OCI-LY7 (cell line): ENCODE measurements around the gene IQCB1. TPM values are rescaled to one million over a fixed set of nuclear protein-coding genes. Genes with fewer than 3 reads are reported as not detected.
A peak's percentile ranks its signal among the peaks of the same experiment; 100 is the strongest.

Source experiments
- BruUV-seq: library from RNA; stranded (reverse); fragments of 400-500 nt; replicated peaks from 2 replicates; lab custom pipeline; 2021; lab: Mats Ljungman, UMichigan
- CTCF ChIA-PET: fragments of 300-600 bp; sonication (Branson Sonifier 250); formaldehyde crosslinking; loops from one replicate; lab custom pipeline; 2022; ENCODE audit warnings: antibody characterized with exemption; ENCODE audit not compliant: unreplicated experiment; lab: Charles Lee
- POLR2A ChIA-PET: fragments of 300-600 bp; sonication (Branson Sonifier 250); formaldehyde crosslinking; loops from one replicate; lab custom pipeline; 2022; ENCODE audit warnings: antibody characterized with exemption; lab: Charles Lee
- DNase-seq: peaks from one replicate; pipeline ENCODE4 v3.0.0-alpha.2; 2015; ENCODE audit warnings: low spot score
- H2AFZ ChIP-seq: fragments of 200-600 bp; sonication (generic), shearing (Covaris generic); 2 replicates; pipeline ENCODE4 v1.6.1; 2014; ENCODE audit warnings: mild to moderate bottlenecking, antibody characterized with exemption, low read length, moderate library complexity
- H3K27ac ChIP-seq: fragments of 200-600 bp; sonication (generic); 2 replicates; pipeline ENCODE4 v1.5.1; 2014; ENCODE audit warnings: mixed run types, low read depth, mild to moderate bottlenecking, moderate library complexity, low read length, inconsistent platforms; ENCODE audit not compliant: poor library complexity, severe bottlenecking
- H3K36me3 ChIP-seq: fragments of 200-600 bp; sonication (generic); 2 replicates; pipeline ENCODE4 v1.6.1; 2014; ENCODE audit warnings: mild to moderate bottlenecking, antibody characterized with exemption, low read length, moderate library complexity, mixed read lengths; ENCODE audit not compliant: insufficient read depth
- H3K4me1 ChIP-seq: fragments of 200-600 bp; sonication (generic); 2 replicates; pipeline ENCODE4 v1.5.1; 2014; ENCODE audit warnings: mild to moderate bottlenecking, low read length; ENCODE audit not compliant: insufficient read depth, poor library complexity, severe bottlenecking
- H3K4me2 ChIP-seq: fragments of 200-600 bp; sonication (generic); 2 replicates; pipeline ENCODE4 v1.6.1; 2014; ENCODE audit warnings: mild to moderate bottlenecking, low read length
- H3K4me3 ChIP-seq: fragments of 200-600 bp; sonication (generic); 2 replicates; pipeline ENCODE4 v1.5.1; 2014; ENCODE audit warnings: mild to moderate bottlenecking, low read depth, low read length; ENCODE audit not compliant: poor library complexity, severe bottlenecking
- H3K79me2 ChIP-seq: fragments of 200-600 bp; sonication (generic); 2 replicates; pipeline ENCODE4 v1.6.1; 2016; ENCODE audit warnings: low read depth, mild to moderate bottlenecking, low read length, moderate library complexity, mixed read lengths; ENCODE audit not compliant: insufficient read depth
- H3K9me2 ChIP-seq: fragments of 200-600 bp; sonication (generic); 2 replicates; pipeline ENCODE4 v1.6.1; 2016; ENCODE audit warnings: mild to moderate bottlenecking, low read length, mixed read lengths; ENCODE audit not compliant: insufficient read depth
- H3K9me3 ChIP-seq: fragments of 200-600 bp; sonication (generic); 2 replicates; pipeline ENCODE4 v1.6.1; 2014; ENCODE audit warnings: mild to moderate bottlenecking, mixed run types, low read length, mixed read lengths
- H4K20me1 ChIP-seq: fragments of 200-600 bp; sonication (generic); 2 replicates; pipeline ENCODE4 v1.6.1; 2014; ENCODE audit warnings: mild to moderate bottlenecking, antibody characterized with exemption, low read length, moderate library complexity, mixed read lengths; ENCODE audit not compliant: insufficient read depth
- EZH2phosphoT487 ChIP-seq: fragments of 200-600 bp; sonication (generic); IDR thresholded peaks from 2 replicates; pipeline ENCODE4 v1.6.1; 2018; ENCODE audit warnings: low read depth, borderline replicate concordance, mild to moderate bottlenecking, mixed run types, antibody characterized with exemption, low read length, moderate library complexity, mixed read lengths
- intact Hi-C: fragments of 100-400 bp; cut with micrococcal nuclease; formaldehyde crosslinking; loops from one replicate; pipeline ENCODE4 v1.10.0; 2022; ENCODE audit not compliant: unreplicated experiment
- total RNA-seq, 2 experiments: library from RNA; depleted of rRNA in 1 of 2; stranded (reverse); fragments of >200 nt in 1 of 2; shearing (Covaris generic) in 1 of 2; gene quantifications; 2 replicates each; pipeline ENCODE4 v1.2.3, GENCODE V29; 2014 to 2022
- TF ChIP-seq, protein P1 (sequence below): fragments of 200-600 bp; sonication (generic); conservative IDR thresholded peaks from 2 replicates; pipeline ENCODE4 v1.5.1; 2014; ENCODE audit warnings: mild to moderate bottlenecking, antibody characterized with exemption, low read length, moderate library complexity, mixed read lengths

The IQCB1 gene
- total RNA-seq, 2 experiments from 2014 or later: 77.5 to 100 TPM

DNA sequence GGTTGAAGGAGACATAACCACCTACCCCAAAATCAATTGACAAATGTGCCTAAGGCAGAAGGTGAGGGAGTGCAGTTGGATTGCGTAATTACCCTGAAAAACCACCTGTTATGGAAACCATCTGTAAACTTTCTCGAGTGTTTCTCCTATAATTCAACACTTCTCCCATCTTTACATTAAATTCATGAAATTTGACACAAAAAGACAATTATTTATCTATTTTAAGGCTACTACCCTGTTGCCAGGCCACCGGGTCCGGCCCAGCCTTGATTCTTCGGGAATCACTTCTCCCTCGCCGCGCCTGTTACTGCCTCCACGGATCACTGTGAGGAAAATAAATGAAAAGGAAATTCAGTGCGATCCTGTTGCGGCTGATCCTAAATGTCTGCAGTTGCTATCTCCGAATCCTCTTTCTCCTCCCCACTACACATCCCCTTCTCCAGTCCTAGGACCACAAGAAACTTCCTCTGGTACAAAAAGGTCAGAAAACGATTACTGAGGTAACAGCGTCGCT is 646 bp downstream of the IQCB1 start:
- ChIA-PET CTCF (interaction anchor here (0.5 kb wide), 1 partner anchor 84 kb away, joined by 6 read pairs; no protein-coding TSS in a partner anchor), POLR2A (interaction anchor here (0.6 to 8.1 kb wide), 6 partner anchors 9 to 346 kb away, joined by 3 to 110 read pairs (median 5); no protein-coding TSS in a partner anchor)
- peaks cover 14% of the 10 kb centered on the region; the same call in 1 of the 2 replicates for H4K20me1 ChIP-seq
- TSS peak; percentile 80 for BruUV-seq
- peaks cover 62% of the 10 kb centered on the region for H3K4me1 ChIP-seq
- no peak for TF ChIP-seq EZH2phosphoT487
- TF ChIP-seq, protein P1, sequence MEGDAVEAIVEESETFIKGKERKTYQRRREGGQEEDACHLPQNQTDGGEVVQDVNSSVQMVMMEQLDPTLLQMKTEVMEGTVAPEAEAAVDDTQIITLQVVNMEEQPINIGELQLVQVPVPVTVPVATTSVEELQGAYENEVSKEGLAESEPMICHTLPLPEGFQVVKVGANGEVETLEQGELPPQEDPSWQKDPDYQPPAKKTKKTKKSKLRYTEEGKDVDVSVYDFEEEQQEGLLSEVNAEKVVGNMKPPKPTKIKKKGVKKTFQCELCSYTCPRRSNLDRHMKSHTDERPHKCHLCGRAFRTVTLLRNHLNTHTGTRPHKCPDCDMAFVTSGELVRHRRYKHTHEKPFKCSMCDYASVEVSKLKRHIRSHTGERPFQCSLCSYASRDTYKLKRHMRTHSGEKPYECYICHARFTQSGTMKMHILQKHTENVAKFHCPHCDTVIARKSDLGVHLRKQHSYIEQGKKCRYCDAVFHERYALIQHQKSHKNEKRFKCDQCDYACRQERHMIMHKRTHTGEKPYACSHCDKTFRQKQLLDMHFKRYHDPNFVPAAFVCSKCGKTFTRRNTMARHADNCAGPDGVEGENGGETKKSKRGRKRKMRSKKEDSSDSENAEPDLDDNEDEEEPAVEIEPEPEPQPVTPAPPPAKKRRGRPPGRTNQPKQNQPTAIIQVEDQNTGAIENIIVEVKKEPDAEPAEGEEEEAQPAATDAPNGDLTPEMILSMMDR: no peak
- intact Hi-C loops: loop anchor here (2.0 kb wide), 1 partner anchor 85 kb away; the partner anchor contains the start of gene GOLGB1
- H3K9me3 ChIP-seq: peaks cover 4% of the 10 kb centered on the region; the same call in 1 of the 2 replicates
- H3K4me2 ChIP-seq: peak overlapping the region; percentile 96
- H3K27ac ChIP-seq: peak overlapping the region; percentile 83
- peak; percentile 25 for DNase-seq
- peak overlapping the region; percentile 93 for H3K4me3 ChIP-seq
- H3K36me3 ChIP-seq: peaks cover 78% of the 10 kb centered on the region
- H3K9me2 ChIP-seq: no peaks in the 10 kb centered on the region
- H3K79me2 ChIP-seq: peaks cover 92% of the 10 kb centered on the region
- H2AFZ ChIP-seq: peak overlapping the region; percentile 74; the same call in 1 of the 2 replicates

- no peak for DNase-seq
- intact Hi-C loops: no loop called here
- Histone ChIP-seq H3K9me2 (no peaks in the 10 kb centered on the region), H3K4me3 (no peak overlapping the region), H4K20me1 (no peaks in the 10 kb centered on the region), H3K79me2 (peaks cover 92% of the 10 kb centered on the region), H3K4me1 (peaks cover 10% of the 10 kb centered on the region), H3K27ac (no peak overlapping the region), H2AFZ (no peak overlapping the region), H3K4me2 (no peak overlapping the region), H3K36me3 (peaks cover 97% of the 10 kb centered on the region), H3K9me3 (peaks cover 34% of the 10 kb centered on the region)
- CTCF ChIA-PET: no interaction called here
- TF ChIP-seq EZH2phosphoT487: no peak
- POLR2A ChIA-PET: interaction anchor here (1.0 to 1.4 kb wide), 2 partner anchors 8 to 14 kb away, joined by 3 to 5 read pairs; no protein-coding TSS in a partner anchor
- no TSS peak for BruUV-seq
These were observed 11.9 kb downstream of the IQCB1 start for GRCh38 chr3:121822973-121823372.

DNA sequence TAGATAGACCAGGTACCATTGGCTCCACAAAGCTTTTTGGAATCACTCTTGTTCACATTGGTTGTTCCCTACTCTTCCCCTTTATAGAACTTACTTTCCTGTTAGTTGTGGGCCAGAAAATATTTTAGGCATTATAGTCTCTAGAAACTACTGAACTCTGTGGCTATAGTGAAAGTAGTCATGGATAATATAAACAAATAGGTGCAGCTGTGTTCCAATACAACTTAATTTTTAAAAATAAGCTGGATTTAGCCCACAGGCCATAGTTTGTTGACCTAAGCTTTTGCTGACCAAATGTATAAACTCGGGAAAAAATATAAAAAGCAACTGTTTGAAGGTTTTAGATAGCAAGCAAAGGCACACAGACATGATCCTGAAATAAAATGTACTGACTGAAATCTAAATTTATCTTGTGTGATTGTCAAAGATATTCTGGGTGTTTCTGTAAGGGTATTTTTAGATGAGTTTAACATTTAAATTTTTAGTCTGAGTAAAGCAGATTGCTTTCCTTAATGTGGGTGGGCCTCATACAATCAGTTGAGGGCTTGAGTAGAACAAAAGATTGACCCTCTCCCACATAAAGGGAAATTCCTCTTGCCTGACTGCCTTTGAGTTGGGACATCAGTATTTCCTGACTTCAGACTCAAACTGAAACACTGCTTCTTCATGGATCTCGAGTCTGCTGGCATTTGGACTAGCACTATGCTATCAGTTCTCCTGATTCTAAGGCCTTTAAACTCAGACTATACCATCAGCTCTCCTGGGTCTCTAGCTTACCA is 13.2 kb downstream of the IQCB1 start:
- Histone ChIP-seq H3K27ac (no peak overlapping the region), H3K79me2 (peaks cover 95% of the 10 kb centered on the region), H3K9me3 (peaks cover 30% of the 10 kb centered on the region), H3K4me2 (no peak overlapping the region), H3K9me2 (no peaks in the 10 kb centered on the region), H3K4me1 (peaks cover 15% of the 10 kb centered on the region), H4K20me1 (no peaks in the 10 kb centered on the region), H3K4me3 (no peak overlapping the region), H3K36me3 (peaks cover 97% of the 10 kb centered on the region), H2AFZ (no peak overlapping the region)
- BruUV-seq: no TSS peak
- TF ChIP-seq, protein P1: no peak
- no peak for TF ChIP-seq EZH2phosphoT487
- CTCF ChIA-PET: no interaction called here
- intact Hi-C loops: no loop called here
- no peak for DNase-seq
- POLR2A ChIA-PET: interaction anchor here (0.6 to 2.8 kb wide), 7 partner anchors 8 to 29 kb away, joined by 3 to 14 read pairs (median 7); no protein-coding TSS in a partner anchor
